ENCODE measurements around the gene SIAH2.
A peak's percentile ranks its signal among the peaks of the same experiment; 100 is the strongest.

The SIAH2 gene

DNA sequence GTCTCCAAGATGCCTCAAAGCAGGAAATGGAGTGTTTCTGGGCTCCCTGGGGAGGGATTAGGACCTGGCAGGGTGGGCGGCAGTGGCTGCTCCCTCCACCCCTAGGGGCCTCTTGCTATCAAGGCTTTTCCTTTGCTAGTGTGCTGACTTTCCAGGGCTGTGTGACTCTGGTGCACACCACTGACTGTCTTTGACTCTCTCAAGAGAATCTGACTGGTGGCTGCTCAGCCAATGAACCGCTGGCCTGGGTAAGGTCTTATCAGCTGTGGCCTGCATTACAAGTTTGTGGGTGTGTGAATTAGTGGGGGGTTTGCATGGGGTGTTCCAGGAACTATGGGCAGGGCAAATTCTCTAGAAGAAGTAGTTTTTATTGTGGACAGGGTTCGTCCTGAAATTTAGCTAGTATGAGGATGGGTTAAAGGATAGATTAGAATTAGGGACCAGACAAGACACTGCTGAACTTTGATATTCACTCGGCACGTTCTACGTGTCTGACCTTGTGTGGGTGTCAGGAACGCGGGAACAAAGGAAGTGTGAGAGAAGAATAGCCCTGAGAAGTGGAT lies 29.5 kb downstream of the SIAH2 start:
- no peak for DNase-seq

DNA sequence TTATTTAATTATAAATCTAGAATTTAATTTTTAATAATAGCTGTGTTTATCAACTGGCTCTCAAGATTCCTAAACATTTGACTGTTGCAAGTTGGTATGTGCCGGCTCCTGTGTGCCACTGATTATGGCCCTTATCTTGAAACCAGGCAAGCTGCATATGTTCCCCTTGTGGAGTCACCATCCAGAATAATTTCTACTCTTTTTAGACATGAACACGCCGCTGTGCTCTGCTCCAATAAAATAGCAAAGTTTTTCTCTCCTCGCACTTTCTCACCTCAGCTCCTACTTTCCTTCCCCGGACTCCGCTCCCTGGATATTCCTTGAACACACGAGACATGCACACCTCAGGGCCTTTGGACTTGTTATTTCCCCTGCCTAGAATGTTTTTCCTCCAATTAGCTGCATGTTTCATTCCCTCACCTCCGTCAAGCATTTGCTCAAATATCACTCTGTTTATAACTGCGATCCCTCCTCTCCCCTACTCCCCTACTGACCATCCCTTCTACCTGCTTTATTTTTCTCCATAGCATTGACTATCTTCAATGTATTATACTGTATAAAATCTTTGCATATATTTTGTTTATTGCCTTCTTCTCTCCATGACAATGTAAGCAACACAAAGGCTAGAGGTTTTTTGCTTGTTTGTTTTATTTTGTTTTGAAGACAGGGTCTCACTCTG lies 33.1 kb downstream of the SIAH2 start:
- DNase-seq, result no peak

DNA sequence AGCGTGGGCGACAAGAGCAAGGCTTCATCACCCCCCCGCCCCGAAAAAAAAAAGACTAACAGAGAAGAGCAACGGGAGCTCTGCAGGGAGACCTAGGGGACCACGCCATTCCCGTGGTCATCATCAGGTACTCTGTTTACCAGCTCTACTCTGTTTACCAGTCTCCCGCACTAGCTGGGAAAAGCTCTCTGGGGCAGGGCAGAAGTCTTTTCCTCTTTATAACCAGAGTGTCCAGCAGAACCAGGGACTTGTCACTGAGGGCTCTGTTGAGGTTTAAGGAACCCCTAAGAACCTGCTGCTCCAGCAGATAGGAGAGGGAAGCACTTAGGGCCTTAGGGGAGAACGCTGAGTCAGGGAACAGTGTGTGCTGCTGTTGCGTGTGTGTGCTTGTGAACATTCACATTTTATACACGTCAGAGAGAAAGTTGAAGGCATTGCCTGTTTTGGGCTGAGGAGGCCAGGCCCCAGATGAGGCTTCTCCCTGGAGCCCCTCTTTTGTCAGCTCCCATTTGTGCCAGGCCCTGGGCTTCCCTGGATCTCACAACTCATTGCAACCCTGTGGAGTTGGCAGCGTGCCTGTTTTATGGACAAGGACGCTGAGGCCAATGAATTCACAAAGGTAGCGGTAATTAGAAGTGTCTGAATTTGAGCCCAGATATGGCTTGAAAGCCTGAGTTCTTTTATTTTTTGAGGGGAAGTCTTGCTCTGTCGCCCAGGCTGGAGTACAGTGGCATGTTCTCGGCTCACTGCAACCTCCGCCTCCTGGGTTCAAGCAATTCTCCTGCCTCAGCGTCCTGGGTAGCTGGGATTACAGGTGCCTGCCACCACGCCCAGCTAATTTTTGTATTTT lies 35.1 kb downstream of the SIAH2 start:
- no peak for DNase-seq

DNA sequence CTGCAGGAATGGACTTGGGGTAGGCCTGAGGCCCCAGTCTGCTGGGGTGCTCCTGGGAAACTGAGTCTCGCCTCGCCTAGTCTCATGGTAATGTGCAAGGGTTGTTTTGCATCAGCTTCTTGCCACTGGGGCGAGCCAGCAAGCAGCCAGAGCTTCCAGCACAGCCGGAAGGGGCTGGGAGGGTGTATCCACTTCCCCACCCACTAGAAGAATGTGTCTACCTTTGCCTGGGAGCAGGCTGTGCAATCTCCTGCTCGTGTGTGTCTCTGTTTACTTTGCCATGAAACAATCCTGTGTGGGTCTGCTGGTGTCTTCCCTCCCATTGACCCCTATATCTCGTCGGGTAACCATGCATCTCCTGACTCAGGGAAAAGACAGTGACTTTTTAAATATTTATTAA lies 37.4 kb downstream of the SIAH2 start:
- DNase-seq, result no peak

DNA sequence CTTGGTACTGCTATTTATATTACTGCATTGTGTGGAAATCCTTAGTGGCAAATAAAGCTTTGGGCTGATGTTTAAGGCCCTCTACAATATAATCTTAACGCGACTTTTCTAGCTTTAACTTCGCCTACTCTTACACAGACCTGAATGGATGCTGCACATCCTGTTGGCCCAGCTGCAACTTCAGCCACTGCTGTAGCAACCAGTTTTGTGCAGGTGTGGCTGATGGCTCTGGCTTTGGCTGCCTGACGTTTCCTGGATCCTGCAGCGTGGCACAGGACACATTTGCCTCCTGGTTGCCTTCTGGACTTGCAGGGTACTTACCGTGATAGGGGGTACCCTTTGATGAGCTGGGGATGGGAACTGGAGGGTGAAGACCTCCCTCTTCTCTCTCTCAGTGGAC lies 39.0 kb downstream of the SIAH2 start:
- DNase-seq, result no peak

DNA sequence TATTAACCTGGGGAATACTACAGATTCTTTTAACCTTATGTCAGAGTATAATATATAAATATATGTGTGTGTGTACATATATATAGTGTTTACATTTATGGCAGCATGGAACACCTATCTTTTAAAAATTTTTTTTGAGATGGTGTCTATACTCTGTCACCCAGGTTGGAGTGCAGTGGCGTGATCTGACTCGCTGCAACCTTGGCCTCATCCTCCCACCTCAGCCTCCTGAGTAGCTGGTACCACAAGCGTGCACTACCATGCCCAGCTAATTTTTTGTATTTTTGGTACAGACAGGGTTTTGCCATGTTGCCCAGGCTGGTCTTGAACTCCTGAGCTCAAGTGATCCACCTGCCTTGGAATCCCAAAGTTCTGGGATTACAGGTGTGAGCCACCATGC lies 40.7 kb downstream of the SIAH2 start:
- no peak for DNase-seq

DNA sequence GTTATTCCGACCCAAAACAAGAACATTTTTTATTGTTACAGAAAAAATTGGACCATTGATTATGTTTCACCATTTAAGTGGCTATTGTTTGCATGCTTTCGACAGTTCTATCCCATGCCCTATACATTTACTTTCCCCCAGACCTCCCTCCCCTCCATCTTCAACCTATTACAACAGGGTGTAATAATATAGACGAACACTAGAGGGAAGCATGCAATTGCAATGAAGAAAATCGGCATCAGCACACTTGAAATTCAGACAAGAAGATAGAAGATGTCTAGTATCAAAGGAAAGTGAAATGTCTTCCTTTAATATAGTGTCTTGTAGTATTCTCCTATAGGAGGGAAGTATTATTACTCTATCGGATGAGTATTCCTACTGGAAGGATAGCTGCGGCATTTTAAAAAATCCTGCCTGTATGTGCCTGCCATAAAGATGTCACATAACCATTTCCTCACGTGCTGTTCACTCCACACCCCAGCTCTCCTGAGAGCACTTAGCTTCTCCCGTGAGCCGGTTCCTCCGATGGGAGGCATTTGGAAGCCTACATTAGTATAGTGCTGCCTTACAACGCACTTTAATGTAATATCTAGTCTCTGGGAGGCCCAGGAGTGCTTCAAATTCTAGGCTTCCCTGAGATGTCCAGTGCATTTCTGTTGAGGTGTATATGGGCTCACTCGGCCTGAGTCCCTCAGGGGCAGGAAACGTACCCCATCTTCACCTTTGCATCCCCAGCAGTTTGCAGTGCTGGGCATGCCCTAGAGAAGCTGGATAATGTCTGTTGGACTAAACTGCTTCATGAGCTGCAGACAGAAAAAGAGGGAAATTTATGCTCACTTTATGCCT lies 41.5 kb downstream of the SIAH2 start:
- peak; percentile 24 to 42 for DNase-seq

DNA sequence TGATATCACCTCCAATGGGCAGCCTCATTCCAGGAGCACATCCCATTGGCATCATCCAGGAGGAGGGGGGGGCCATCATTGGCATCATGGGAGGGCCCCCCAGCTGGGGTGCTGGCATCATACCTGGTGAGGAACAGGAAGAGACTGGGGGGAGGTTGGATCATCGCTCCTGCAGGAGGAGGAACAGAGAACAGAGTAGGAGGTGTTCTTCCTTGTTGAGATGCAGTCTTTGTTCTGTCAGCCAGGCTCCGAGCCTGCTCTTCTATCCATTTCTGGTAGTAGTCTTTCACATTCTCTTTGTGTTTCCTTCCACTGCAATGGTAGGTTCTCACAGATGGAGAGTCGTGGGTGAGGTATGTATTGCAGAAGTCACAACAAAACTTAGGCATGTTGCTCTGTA lies 42.5 kb downstream of the SIAH2 start:
- DNase-seq, result no peak

DNA sequence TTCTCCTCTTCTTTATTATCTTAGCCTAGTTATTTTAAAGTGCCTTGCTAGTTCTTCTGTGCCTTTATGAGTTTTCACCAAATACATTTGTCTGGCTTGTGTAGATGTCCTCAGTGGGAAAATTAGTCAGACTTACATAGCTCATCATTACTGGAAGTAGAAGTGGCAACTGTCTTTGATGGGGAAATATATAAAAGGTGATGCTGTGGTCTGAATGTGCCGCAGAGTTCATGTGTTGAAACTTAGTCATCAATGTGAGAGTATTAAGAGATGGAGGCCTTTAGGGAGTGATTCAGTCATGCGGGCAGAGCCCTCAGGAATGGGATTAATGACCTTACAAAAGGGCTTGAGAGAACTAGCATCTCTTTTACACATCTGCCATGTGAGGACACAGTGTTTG lies 52.9 kb downstream of the SIAH2 start:
- DNase-seq, result no peak

DNA sequence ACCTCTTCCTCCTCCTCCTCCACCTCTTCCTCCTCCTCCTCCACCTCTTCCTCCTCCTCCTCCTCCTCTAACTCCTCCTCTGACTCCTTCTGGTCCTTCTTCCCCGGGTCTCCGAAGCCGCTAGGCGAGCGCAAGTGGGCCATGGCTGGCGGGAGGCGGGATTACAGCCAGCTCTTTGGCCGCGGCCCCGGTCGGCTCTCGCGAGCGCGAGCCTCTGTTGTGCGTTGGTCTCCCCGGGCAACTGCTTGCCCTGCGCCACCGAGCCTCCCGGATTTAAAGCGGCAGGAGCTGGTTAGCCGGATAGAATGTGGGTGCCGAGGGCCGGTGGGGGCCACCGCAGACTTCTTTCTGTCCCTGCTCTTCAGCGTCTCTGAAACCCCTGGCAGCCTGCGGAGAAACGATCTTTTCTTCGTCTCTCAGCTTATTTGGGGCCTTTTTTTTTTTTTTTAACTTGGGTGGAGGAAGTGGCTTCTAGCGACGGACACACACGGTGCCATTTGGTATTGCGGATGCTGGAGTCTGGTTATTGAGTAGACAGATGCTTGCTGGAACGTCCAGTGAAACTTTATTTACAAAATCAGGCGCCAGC lies 59.1 kb downstream of the SIAH2 start, which contains the start of gene ERICH6:
Gene ERICH6, minus strand, starts transcription at position 165 of the 589 bp plus-strand sequence. Its CDS starts 22 bp downstream, at position 143.
- DNase-seq, result peak; percentile 57 to 77

DNA sequence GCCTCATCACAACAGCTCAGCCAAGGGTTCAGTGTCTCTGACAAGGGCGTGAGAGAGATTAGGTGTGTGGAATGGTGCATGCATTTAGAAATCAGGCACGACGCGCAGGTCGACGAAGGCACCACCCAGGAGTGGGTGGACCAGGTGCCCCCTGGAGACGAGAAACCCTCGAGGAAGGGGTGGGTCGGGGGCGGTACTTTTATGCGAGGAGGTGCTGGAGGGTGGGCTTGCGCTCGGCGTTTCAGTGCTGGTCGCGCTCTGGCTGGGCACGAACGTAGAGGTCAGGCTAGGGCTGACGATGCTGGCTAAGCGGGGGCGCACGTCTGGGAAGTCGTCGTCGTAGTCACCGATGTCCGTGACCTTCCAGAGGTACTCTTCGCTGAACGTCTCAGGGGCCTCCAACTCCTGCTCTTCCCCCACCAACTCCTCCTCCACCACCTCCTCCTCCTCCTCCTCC lies 59.6 kb downstream of the SIAH2 start:
- peak in 1 of 2 experiments; percentile 37 for DNase-seq

DNA sequence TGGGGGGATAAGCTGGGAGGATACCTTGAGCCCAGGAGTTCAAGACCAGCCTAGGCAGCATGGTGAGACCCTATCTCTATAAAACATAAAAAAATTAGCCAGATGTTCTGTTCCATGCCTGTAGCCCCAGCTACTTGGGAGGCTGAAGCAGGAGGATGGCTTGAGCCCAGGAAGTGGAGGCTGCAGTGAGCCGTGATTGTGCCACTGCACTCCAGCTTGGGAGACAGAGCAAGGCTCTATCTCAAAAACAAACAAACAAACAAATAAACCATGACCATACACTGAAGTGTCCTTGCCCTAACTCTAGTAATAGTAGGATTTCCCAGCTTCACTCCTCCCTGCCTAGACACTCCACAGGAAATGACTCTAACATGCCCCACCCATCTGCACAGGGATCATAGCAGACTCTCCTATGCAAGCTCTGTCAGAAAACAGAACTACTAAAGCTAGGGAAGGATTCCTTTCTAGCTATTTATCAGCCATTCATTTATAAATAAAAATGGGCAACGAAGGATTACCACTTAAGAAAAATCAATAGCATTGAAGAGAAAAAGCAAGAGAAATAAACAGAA lies 63.8 kb downstream of the SIAH2 start:
- no peak for DNase-seq

DNA sequence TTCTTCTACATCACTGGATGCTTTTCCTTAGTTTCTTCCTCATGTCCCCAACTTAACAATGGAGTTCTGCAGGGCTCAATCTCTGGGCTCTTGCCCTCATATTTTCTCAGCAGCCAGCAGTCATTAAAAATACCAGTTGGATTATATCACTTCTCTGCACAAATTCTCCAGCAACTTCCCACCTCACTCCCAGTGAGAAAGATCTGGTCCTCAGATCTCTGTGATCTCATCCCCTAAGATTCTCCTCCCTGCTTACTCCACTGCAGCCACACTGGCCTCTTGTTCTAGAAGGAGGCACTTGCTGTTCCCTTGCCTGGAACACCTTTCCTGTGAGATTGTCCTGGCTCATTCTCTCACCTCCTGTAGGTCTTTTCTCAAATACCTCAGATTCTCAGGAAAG lies 65.3 kb downstream of the SIAH2 start:
- DNase-seq, result no peak

DNA sequence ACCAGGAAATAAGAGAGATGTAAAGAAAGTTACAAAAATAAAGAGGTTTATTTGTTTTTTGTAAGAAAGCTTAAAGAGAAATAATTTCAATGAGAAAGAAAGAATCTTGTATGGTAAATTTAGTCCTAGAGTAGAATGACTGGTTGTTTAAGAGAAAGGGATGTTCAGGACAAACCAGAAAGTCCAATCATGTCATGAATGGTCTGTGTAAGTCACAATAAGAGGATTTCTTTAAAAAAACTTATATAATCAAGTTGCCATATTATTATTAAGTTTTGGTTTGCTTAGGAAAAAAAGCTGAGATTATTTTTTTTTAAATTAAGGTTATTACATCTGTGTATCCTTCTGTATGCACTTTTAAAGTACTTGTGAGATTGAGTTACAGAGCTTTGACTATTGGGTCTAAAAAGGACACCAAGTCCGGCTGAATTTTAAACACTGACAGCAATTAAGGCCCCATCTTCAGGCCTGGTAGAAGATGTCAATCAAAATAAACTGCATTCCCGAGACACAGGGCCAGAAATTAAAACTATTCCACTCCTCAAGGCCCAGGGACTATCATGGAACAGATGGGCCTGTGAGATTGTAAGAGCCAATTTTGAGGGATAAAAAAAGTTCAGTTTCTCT lies 71.4 kb downstream of the SIAH2 start:
- DNase-seq, result no peak
